ENCODE results near the gene SWSAP1.

The SWSAP1 gene

DNA sequence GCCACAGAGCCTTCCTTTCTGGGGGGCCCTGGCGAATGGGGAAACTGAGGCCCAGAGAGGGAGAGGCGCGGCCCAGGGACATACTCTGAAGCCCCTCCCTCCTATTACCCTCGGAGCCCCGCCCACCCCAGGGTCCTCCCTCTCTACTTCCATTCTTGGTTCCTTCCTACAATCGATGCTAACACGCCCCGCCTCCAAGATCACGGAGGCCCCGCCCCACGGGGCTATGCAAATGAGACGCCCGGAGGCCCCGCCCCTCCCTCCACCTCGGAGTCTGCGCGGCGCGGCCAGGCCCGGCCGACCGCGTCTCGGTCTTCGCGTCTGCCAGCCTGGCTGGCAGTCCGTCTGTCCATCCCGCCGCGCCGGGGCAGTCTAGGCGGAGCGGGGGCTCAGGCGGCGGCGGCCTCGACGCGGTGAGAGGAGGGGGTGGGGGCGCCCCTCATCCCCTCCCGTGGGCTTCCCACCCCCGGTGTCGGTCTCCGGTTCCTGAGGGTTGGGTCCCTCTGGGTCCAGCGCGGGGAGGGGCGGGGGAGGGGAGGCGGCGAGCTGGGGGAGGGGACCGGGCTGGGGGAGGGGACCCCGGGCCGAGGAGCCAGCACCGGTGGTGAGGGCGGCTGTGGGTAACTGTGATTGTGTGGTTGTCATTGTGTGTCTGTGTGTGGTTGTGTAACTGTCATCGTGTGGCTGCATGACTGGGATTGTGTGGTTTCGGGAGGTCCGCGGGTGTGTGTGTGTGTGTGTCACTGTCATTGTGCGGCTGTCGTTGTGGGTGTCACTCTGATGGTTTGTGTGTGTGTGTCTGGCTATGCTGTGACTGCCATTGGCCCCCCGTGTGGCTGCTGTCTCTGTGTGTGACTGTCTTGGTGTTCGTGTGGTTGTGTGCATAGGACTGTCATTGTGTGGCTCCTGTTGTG, 19.0 kb upstream of the SWSAP1 start, which contains the start of gene PLPPR2:
PLPPR2 (plus strand) TSS at position 273 of the 914 bp plus-strand sequence. CDS start 2,242 bp downstream, outside the sequence.
- no peak for DNase-seq

DNA sequence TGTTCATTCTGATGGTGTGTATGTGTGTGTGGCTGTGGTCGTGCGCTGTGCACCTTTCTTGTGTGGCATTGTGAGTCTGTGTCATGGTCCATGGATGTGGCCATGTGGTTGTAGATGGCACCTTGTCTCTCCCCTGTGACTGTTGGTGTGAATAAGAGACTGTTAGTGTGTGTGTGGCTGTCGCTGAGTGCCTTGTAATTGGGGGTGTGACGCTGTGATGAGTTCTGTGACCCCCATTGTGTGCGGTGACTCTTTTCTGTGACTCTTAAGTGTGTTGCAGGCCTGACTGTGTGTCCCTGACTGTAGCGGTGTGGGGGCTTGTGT, 18.4 kb upstream of the SWSAP1 start:
- DNase-seq = no peak

DNA sequence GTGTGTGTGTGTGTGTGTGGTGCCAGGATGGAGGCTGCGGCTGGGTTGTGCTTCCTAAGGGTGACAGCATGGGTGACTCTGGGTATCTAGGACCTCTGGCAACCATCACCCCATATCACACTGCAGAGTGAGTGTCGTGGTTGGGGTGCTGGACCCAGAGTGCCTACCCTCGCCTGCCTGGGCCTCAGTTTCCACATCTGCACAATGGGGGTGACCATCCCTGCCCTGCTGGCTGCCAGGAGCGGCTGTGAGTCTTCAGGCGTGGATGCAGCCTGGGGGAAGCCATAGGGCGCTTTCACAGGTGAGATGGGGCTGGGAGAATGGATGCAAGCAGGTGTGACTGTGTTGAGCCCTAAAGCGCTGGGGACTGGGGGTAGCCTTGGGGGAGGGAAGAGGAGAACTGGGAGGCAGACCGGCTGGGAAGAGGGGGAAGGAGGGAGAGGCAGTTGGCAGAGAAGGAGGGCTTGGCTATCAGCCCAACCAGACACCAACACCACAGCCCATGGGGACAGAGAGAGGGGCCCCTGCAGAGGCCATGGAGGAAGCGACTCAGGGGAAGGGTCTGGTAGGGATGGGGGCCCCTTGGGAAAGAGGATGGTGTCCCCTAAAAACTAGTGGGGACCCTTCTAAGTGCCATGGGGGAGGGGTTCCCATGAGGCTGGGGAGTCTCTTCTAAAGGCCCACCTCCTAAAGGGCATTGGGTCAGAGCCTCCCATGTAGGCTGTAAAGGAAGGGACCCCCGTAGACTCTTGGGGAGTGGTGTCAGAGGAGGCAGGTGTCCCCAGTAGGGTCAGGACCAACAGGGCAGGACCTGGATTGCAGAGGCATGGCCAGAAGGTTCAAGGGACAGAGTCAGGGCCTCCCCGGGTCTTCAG, 17.6 kb upstream of the SWSAP1 start:
- DNase-seq = no peak

DNA sequence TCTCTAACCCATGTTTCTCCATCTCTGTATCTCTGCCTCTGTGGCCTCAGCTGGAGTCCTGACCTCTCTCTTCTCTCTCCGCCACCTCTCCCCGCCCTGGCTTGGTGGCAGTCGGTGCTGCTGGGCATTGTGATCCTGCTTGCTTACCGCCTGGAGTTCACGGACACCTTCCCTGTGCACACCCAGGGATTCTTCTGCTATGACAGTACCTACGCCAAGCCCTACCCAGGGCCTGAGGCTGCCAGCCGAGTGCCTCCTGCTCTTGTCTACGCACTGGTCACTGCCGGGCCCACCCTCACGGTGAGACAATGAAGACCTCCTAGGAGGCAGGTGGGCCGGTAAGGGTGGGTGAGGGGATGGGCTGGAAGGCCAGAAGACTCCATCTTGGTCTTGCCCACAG, 15.0 kb upstream of the SWSAP1 start:
- no peak for DNase-seq

DNA sequence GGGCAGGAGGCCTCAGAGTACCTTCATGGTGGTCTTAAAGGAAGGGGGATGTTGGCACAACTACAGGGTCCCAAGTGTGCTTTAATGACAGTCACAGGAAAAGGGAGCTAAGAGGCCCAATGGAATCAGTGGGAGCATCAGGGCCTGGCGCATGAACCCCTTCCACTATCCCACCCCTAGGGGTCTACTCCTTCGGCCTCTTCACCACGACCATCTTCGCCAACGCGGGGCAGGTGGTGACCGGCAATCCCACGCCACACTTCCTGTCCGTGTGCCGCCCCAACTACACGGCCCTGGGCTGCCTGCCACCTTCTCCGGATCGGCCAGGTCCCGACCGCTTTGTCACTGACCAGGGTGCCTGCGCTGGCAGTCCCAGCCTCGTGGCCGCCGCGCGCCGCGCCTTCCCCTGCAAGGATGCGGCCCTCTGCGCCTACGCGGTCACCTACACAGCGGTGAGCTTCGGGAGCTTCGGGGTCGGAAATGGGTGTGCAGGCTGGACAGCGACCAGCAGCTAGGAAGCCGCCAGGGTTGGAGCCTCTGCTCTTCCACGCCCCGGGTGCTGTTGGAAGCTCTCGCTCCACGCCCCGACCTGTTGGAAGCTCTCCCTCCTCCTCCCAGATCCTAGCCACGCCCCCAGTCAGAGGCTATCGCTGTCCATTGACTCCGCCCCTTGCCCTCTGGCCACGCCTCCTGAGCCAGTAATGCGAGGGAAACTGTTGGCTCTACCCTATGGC, 13.3 kb upstream of the SWSAP1 start:
- no peak for DNase-seq

DNA sequence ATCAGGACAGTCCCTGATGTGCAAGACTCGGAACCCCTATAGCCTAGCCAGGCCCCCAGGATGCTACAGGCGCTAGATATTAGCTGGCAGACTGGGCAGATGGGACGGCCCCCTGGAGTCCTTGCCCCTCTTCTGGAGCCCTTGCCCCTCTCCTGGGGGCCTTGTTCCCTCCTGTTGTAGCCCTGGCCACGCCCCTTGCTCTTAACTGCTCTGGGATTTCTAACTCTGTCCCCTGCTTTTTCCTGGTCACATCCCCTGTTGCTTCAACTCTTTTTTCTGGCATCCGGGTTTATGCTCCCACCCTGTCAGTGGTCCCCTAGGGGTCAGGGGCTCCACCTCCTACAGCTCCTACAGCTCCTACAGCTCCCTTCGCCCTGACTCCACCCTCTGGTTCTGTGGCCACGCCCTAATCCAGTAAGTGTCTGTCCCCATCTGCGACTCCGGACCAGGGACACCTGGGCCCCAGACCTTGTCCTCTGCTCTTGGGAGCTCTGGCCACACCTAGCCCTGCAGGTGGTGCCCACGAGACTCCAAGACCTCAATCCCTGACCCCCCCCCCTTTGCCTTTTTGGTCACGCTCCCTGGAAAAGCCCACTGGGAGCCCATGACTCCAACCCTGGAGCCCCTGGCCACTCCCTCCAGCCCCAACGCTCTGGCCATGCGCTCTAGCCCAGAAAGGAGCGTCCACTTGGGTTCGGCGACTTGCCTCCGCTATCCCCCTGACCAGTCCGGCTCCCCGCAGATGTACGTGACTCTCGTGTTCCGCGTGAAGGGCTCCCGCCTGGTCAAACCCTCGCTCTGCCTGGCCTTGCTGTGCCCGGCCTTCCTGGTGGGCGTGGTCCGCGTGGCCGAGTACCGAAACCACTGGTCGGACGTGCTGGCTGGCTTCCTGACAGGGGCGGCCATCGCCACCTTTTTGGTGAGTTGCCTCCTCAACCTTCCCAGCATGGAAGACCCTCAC, 12.4 kb upstream of the SWSAP1 start:
- no peak for DNase-seq

DNA sequence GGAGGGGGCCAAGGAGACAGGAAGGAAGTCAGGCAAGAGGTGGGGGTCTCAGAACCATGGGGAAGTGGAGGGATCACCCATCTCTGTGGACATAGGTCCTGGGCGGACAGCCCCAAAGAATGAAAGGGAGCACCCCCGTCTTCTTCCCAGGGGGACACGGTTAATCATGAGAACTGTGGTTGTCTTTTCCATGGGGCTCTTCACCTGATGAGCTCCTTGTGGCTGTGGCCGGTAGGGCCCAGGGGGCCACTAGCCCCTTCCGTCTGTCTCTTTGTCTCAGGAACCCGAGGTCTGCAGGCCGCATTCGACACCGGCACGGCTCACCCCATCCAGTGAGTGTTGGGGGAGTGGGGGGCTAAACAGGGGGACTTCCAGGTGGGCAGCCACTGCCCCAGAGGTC, 10.6 kb upstream of the SWSAP1 start:
- DNase-seq = no peak

DNA sequence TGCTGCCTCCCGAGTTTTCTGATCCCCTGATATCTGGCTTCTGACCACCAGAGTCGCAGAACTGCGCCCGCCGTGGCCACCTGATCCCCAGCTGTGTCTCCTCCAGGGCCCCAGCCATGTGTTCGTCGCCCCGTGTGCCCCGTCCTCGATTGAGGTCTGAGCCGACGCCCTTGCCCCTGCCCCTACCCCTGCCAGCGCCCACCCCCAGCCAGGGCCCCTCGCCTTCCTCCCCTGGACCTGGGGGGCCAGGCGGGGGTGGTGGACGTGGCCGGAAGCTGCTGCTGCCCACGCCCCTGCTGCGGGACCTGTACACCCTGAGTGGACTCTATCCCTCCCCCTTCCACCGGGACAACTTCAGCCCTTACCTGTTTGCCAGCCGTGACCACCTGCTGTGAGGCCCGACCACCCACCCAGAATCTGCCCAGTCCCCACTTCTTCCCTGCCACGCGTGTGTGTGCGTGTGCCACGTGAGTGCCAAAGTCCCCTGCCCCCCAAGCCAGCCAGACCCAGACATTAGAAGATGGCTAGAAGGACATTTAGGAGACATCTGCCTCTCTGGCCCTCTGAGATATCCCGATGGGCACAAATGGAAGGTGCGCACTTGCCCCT, 10.1 kb upstream of the SWSAP1 start:
- no peak for DNase-seq

DNA sequence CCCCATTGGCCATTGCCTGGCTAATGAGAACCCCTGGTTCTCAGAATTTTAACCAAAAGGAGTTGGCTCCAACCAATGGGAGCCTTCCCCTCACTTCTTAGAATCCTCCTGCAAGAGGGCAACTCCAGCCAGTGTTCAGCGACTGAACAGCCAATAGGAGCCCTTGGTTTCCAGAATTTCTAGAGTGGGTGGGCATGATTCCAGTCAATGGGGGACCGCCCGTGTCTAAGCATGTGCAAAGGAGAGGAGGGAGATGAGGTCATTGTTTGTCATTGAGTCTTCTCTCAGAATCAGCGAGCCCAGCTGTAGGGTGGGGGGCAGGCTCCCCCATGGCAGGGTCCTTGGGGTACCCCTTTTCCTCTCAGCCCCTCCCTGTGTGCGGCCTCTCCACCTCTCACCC, 9.5 kb upstream of the SWSAP1 start:
- DNase-seq = no peak

DNA sequence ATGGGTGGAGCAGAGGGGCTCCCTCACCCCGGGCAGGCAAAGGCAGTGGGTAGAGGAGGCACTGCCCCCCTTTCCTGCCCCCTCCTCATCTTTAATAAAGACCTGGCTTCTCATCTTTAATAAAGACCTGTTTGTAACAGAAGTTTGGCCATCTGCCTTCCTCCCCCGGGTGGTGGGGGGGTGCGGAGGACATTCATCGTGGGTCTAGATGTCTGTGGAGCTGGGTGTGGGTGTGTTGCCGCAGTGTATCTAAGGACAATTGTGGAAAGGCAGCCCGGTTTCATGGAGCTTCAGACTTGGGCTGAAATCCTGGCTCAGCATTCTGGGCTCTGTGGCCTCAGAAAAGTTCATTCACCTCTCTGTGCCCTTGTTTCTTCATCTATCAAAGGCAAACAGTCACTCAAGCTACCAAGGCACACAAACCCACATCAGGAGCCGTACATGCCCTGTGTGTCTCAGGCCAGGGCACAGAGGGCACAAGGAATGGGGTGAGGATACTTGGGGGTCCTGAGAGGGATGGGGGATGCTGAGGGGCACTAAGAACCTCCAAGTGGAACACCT, 8.8 kb upstream of the SWSAP1 start:
- DNase-seq = no peak

DNA sequence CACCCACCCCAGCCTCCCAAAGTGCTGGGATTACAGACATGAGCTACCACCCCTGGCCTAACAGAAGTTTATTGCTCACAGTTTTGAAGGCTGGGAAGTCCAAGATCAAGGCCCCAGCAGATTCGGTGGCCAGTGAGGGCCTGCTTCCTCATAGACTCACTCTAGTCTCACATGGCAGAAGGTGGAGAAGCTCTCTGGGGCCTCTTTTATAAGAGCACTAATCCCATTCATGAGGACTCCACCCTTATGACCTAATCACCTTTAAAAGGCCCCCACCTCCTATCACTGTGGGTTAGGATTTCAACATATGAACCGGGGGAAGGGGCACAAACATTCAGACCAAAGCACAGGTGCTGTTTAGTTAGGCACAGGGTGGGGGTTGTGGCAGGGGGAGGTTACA, 6.9 kb upstream of the SWSAP1 start:
- no peak for DNase-seq

DNA sequence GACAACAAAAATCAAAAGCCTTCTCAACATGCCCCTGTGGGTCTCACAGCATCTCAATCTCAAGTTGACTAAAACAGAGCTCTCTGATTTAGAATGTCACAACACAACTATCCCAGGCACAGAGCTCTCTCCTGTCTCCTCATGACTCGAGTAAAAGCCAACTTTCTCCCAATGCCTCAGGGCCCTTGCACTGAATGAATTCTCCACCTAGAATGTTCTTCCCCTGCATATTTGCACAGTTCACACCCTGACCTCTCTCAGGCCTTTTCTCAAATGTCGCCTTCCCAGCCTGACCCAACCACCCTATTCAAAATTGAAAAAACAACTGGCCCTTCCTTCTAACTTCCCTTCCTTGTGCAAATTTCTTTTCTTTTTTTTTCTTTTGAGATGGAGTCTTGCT, 3.7 kb upstream of the SWSAP1 start:
- no peak for DNase-seq

DNA sequence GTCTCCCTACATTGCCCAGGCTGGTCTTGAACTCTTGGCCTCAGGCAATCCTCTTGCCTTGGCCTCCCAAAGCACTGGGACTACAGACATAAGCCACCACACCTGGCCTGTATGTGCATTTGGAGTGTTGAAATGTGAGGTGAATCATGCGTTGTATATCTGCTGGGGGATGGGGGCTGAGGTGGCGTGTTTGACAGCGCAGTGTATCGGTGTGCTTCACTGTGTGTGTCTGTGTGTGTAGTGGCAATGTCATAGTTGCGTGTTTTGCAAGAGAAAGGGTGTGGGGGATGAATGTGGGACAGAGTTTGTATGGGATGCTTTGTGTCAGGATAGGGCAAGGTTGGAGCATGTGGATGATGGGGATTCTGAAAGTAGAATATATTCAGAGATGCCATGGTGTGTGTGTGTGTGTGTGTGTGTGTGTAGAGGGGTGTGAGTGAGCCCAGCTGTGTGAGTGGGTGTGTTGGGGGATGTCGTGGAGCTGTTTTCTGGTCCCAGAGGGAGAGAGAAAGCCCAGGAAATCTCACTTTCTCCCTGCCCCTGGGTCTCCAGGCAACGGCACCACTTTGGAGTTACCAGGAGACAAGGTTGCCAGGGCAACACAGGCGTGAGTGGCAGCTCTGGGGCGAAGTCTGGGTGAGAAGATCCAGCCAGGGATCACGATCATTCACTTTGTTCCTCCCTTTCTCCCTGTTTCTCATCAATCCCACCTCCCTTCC, 1.1 kb upstream of the SWSAP1 start:
- DNase-seq = no peak

DNA sequence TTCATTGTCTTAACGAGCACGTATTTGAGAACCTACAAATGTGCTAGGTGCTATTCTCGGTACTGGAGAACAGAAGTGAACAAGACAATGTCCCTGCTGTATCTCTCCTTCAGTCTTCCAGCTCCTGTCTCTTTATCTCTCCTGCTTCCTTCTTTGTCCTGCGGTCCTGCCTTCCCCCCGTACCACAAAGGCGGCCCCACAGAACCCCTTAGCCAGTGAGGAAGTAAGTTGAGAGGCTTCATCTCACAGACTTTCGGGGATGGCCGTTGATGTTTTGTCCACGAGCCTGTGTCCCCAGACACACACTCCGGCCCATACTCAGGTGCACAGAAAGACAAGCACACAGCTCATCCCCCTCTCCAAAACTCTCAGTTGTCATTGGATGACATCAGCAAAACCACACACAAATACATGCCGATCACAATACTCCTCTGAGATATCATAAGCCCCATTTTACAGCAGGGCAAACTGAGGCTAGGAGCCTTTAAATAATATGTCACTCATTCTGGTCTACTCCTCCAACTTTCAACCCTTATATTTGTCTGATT, 507 bp upstream of the SWSAP1 start:
- no peak for DNase-seq

DNA sequence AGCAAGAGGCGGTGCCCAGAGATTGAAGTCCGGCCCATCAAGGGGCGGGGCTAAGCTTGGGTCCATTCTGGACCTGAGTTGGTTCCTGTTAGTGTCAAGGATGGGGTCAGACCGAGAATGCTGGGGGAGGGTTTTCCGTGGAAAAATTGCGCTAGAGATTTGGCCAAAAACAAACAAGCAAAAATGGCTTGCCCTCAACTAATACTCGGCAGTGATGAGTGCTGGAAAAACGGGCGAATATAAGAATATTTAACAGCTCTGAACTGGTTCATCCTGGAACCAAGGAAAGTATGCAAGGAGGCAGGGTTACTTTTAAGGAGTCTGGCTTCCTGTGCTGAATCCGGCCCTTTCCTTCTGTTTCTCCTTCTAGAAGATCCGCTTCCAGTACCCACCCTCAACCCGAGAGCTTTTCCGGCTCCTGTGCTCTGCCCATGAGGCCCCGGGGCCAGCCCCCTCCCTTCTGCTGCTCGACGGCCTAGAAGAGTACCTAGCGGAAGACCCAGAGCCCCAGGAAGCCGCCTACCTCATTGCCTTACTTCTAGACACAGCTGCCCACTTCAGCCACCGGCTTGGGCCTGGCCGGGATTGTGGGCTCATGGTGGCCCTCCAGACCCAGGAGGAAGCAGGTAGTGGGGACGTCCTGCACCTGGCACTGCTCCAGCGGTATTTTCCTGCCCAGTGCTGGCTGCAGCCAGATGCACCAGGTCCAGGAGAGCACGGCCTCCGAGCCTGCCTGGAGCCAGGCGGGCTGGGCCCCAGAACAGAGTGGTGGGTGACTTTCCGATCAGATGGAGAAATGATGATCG, 880 bp downstream of the SWSAP1 start:
- DNase-seq = no peak

DNA sequence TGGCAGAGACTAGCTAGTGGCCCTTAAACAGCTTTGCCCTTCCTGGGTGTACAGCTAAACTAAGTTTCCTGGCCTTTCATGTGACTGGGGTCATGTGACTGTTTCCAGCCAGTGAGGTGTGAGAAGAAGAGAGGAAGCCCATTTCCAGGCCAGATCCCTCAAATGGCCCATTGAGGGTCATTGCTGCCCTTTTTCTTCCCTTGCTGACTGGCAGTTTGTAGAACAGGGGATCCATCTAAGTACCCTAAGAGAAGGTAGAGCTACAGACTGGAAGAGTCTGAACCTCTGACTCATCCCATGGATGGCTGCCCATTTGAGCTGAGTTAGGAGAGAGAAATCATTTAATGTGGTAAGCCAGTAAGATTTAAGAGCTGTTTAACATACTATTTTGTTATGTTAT, 2.8 kb downstream of the SWSAP1 start:
- DNase-seq = no peak

DNA sequence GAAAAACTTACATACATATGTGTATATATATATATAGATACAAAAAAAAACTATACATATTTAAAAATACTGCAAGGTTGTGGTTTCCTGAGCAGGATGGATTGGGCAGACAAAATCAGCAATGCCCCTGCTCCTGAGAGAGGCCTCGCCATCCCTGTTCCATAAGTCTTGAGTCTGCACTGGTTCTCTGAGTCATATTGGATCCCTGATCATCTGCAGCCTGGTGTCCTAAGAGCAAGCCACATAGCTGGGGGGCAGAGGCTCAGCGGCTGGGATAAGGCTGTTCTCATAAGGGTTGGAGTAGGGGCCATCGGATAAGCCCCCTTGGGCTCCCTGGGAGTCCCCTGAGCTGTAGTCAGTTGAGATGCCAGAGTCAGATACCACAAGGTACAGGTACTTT, 3.3 kb downstream of the SWSAP1 start:
- no peak for DNase-seq

DNA sequence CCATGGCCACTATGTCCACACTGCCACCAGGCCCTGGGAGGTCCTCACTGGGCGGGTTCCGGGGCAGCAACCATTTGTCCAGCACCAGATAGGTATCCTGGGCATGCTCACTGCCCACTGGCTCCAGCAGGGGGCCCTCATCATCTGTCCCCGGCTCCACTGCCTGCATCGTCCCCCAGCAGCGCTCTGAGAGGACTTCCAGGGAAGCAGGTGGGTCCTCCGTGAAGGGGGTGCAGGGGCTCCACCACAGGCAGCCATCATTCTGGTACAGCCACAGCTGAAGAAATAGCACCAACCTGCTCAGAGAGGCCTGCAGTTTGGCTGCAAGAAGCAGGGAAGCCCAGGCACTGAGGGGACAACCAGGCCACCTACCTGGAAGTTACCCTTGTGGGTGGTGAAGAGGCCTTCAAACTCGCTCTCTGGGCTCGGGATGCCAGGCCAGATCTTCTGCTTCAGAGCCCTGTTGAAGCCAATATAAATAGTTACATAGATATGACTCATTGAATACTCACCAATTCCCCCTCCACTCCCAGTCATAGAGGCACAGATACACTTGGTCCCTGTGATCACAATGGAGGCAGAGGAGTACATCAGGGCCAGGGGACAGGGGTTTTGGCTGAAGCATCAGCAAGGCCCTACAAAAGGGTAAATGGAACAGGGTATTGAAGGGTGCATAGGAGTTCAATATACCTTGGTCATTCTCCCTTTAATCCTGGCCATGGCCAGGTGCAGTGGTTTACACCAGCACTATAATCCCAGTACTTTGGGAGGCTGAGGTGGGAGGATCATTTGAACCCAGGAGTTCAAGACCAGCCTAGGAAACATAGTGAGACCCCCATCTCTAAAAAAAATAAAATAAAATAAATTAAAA, 4.1 kb downstream of the SWSAP1 start:
- DNase-seq = no peak
